GM21526 (cell line): ENCODE measurements around the gene ZC3H7A.
A peak's percentile ranks its signal among the peaks of the same experiment; 100 is the strongest.

Experiments
- ATAC-seq: cut with Tn5 transposase; IDR thresholded peaks from one replicate; pipeline ENCODE4 v1.9.1; 2021; ENCODE audit warnings: moderate library complexity; ENCODE audit not compliant: unreplicated experiment, low FRiP score

ZC3H7A gene

DNA sequence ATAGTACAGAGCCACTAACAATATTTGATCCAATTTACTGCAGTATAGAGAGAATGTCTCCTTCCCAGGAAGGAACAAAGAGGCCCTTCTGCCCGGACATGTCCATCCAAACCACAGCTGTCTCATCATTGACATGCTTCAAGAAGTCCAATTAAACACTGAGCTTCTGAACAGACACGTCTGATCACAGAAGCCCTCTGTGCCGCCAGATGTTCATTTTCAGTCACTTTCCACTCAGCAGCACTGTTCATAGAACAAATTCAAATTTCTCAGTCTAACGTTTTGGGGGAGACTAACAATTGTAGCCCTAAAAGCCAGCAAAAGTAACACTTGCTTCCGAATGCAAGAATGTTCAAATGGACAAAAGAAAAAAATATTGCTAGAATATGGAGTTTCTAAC lies 15.3 kb downstream of the ZC3H7A start:
- no peak for ATAC-seq

DNA sequence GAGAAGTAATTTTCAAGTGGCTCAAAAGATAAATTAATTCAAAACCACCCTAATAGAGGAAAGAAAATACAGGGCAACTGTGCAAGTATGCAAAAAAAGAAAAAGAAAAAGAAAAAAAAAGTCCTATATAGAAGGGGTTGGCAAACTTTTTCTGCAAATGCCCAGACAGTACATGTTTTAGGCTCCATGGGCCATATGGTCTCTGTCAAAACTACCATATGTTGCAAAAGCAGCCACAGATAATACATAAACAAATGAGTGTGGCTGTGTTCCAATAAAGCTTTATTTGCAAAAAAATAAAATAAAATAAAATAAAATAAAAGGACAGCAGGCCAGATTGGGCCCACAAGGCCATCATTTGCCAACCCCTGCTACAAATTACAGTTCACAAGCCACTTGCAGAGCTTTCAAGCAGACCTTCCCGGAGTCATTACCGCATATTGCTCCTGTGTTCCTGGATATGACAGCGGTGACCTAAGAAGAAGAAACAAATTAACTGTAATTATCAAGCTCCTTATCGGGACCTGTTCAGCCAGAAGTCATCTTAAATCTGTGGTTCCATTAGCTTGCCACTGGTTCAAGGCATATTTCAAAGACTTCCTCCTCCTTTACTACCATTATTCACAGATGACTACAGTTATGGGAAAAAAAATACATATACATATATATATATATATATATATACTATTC lies 15.9 kb downstream of the ZC3H7A start:
- ATAC-seq, result no peak

DNA sequence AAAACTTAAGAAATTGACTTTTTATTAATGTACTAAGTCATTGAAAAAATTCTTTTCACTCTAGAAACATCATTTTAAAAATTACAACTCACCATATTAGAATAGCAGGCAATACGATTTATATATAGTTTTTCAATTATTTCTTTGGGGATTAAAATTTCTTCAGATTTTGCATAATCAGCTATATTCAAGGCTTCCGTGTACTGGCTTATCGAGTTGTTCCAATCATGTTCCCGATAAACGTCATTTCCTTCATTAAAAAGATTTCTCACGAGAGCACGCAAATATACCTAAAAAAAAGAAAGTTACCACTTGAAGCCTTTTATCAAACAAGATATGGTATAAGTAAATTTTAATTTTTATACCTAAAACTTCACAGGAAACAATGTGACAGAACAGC lies 18.0 kb downstream of the ZC3H7A start:
- no peak for ATAC-seq

DNA sequence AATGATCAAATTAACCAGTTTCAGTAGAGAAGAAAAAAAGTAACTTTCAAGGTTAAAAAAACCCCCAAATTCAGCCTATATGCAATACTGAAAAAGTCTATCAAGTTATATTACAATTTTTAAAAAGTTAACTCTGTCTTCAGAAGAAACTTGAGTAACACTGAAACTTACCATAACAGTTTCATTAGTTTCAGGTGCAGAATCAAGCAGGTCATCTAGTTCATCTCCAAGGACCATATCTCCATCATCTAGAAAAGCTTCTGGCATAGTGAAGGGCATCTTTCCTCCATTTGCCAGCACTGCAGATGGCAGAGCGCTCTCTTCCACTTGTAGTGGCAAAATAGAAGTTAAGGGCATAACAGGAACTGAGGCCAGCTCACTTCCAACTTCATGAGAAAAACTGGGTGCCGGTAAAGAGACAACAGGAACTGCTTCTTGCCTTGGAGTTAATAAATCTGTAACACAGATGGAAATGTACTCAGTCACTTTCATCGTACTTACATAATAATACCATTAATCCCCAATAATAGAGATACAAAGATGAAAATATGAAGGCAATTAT lies 22.9 kb downstream of the ZC3H7A start:
- ATAC-seq, result no peak

DNA sequence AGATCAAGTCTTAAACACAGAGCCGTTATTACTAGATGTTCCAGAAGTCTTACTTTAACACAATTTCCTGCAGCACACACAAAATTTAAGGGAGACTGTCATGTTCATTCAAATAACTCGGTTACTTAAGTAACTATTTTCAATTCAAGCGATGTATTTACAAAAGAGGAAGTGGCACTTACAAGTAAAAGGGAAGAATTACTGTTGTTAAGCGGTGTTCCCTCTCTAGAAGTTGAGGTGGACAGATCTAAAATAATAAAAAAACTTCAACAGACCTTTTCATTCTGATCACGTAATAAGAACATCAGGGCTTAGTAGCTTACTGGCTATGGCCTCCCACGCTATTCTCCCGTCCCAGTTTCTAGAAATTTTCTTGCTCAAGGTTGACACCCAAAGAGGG lies 28.2 kb downstream of the ZC3H7A start:
- ATAC-seq, result no peak

DNA sequence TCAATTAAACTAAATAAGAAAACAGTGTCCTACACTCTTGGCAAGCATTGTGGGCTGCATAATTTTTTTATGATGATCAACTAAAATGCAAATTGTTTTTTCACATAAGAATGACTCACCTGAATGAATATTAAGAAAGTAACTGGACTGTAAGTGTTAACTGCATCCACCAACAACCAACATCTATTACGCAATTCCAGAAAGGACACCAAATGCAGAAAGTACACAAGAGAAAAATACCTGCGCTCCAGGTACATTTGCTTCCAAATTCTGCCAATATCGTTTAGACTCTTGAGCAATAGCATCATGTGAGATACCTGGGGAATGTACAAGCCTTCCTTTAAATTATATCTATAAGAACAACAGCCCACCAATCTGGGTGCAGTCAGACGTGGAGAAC lies 34.6 kb downstream of the ZC3H7A start:
- no peak for ATAC-seq

DNA sequence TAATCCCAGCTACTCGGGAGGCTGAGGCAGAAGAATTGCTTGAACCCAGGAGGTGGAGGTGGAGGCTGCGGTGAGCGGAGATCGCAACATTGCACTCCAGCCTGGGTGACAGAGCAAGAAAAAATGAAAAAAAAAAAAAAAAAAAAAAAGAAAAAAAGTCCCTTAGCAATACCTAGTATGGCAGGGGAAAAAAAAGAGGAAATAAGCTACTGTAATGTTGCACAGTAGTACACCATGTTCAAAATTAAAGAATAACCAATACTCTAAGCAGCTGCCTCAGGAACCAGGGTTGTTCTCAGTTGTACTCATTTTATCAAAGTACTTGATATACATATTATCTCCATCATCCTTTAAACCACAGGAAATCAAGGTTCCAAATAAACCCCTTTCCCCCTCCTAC lies 37.1 kb downstream of the ZC3H7A start:
- no peak for ATAC-seq

DNA sequence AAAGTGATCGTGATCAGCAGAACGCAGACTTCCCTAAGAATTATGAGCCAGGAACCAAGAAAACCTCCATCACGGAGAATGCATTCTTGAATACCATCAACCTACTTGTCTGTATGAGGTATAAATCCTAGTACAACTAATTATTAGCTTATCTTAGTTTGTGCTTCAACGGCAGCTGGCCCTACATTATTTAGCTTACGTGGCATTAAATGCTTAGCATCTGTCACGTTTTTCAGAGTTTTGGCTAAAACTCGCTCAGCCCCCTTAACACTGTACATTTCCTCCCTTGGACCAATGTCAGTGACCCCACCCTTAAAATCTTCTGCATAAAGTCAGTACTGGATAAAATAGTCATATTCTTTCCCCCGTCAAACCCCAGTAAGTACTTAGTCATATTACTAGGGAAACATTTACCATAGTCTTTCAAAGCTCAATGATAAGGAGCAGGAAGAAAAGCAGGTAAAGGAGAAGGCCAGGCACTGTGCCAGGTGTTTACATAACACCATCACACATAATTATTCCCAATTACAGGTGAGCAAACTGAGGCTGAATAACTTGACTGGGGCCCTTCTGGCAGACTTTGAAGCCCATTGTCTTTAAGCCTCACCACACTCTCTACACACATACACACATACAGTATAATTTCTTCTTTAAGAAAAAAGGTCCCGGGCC lies 37.8 kb downstream of the ZC3H7A start:
- no peak for ATAC-seq

DNA sequence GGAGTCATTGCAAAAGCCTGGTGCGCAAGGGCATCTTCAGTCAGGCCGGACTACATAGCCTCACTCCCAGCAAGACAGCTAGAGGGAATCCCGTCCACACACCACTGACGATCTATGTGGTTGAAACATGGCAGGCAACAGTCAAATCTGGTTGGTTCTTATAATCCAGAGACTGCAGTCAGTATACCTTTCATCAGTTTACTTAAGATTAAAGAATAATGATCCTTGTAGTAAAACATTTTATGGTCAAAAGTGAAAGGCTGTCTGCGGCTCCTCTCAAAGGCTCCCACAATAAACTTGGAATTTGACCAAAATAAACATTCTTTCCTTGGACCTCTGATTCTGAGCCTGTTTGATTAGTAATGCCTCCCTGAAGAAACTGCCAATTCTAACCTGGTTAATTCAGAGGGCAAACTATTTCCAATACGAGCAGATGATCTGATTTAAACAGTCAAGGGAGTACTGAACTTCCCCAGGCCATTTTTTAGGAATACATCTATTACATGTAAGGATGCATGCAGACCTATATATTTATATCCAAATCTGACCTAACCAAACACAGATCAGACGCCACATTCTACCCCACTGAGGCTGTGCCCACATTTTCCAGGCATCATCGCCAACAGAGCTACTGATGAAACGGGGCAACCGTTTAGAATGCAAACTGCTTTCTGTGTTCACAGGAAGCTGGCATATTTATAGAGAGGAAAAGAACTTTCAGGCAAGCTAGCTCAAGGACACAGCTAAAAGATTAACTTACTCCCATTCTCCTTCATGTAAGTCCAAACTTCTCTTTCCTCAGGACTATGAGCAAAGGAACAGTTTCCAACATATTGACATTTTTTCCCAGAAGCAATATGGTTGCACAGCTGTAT lies 39.1 kb downstream of the ZC3H7A start:
- ATAC-seq, result no peak

DNA sequence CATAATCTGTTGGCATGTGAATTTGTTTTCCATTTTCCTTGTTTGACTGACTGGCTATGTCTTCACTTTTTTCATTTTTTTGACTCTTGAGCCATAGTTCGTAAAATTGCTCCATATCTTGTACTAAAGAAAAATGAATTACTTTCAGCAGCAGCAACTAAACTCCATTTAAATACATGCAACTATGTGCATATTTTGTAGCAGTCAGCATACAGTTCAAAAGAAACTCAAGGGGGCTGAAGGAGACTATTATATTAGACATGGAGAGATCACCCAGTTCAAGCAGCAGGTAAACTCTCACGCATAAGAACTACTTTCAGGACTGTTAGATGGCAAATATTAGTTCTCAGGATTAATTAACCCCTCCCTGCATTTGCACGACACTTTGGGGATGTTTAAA lies 40.8 kb downstream of the ZC3H7A start:
- ATAC-seq, result no peak

DNA sequence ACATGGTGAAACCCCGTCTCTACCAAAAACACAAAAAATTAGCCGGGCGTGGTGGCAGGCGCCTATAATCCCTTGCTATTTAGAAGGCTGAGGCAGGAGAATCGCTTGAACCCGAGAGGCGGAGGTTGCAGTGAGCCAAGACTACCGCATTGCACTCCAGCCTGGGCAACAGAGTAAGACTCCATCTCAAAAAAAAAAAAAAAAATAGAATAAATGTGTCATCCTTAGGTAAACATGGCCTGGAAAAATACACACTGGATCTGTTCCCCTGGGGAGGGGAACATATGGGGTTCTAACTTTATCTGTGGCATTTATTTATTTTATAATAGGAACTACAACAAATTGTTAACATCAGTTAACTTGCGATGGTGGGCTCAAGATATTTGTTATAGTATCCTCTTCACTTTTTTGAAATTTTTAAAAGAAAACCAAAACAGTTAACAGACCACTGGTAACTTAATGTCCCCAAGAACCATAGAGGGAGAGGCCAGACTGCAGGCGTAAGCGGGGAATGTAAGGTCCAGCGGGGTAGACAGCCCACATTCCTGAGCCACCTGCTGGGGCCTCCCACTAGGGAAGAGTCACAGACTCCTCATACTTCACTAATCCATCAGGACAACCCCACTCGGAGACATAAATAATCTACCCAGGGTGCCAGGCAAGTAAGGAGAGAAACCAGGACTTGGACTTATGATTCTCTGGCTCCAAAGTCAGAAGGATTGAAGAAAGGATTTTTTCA lies 41.9 kb downstream of the ZC3H7A start:
- no peak for ATAC-seq

DNA sequence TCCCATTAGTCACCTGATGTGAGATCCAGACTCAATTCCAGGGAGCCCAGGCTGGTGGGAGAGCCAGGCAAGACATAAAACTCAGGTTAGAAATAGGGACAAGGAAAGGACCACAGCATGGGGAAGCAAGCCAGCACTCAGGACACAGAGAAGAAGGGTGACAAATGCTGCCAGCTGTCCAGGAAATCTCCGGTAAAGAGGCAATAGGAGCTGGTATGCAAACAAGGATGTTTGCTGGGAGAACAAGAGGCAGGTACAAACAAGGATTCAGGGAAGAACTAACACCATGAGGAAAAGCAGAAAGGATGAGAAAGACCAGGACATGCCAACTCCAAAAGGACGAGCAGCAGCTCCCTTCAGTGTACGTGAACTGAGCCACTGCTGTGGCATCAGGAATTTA lies 44.2 kb downstream of the ZC3H7A start:
- ATAC-seq, result no peak

DNA sequence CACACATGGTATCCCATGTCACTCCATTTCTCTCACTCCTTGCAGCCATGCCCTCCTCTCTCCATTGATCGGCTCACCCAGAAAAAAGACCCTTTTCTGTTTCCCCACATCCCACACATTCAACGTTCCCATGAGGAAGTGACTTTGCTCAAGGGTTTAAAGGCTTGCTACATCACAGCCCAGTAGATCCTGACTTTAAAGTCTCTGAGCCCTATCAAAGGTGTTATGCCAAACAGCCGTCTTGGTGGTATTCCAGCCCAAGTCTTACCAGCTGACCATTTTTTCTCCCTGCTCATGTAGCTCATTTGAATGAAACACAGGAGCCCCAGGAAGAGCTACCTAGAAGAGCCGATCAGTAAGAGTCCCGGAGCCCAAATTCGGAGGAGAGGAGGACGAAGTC lies 47.0 kb downstream of the ZC3H7A start:
- no peak for ATAC-seq

DNA sequence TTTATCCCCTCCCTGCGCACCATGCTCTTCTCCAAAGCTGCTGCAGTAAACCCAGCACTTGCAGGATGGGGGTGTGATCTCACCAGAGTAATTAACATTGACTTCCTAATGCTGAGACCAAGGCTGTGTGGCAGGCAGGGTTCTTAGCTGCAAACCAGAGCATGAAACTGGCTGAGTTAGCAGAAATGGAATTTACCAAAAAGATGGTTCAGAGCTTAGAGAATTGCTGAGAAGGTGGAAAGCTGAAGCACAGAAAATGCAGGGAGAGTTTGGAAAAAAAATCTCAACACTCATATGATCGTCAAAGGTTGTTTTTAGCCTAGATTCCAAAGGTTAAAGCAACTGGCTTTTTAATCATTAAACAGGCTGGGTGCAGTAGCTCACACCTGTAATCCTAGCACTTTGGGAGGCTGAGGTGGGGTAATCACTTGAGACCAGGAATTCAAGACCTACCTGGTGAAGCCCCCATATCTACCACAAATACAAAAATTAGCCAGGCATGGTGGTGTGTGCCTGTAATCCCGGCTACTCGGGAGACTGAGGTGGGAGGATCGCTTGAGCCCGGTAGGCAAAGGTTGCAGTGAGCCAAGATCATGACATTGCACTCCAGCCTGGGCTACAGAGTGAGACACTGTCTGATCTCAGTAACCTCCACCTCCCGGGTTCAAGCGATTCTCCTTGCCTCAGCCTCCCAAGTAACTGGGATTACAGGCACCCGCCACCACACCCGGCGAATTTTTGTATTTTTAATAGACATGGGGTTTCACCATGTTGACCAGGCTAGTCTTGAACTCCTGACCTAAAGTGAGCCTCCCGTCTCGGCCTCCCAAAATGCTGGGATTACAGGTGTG lies 48.4 kb downstream of the ZC3H7A start:
- no peak for ATAC-seq

DNA sequence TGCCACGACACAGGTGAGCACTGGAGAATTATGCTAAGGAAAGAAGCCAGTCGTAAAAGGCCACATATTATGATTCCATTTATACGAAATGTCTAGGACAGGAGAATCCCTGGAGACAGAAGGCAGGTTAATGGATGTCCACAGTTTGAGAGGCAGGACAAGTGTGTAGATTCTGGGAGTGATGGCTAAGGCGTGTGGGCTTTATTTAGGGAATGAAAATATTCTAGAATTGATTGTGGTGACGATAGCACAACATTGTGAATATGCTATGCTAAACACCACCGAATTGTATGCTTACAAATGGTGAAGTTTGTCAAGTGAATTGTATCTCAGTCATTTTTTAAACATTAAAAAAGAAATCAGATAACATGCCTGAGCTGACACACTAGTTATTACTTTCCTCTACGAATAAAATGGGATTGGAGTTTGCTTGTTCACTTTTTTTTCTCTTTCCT lies 49.1 kb downstream of the ZC3H7A start:
- no peak for ATAC-seq

DNA sequence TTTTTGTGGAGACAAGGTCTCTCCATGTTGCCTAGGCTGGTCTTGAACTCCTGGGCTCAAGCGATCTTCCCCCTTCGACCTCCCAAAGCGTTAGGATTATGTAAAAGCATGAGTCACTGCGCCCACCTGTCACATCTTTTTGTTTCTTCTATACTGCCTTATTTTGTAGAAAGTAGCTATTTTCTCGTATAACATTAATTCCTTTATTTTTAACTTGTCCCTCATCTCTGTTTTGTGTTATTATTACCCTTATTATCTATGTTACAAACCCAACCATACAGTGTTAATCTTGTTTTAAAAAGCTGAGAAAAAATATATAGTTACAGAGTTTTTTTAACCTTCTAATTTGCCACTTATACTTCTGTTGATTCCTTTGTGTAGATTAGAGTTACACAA lies 53.0 kb downstream of the ZC3H7A start:
- ATAC-seq, result no peak

DNA sequence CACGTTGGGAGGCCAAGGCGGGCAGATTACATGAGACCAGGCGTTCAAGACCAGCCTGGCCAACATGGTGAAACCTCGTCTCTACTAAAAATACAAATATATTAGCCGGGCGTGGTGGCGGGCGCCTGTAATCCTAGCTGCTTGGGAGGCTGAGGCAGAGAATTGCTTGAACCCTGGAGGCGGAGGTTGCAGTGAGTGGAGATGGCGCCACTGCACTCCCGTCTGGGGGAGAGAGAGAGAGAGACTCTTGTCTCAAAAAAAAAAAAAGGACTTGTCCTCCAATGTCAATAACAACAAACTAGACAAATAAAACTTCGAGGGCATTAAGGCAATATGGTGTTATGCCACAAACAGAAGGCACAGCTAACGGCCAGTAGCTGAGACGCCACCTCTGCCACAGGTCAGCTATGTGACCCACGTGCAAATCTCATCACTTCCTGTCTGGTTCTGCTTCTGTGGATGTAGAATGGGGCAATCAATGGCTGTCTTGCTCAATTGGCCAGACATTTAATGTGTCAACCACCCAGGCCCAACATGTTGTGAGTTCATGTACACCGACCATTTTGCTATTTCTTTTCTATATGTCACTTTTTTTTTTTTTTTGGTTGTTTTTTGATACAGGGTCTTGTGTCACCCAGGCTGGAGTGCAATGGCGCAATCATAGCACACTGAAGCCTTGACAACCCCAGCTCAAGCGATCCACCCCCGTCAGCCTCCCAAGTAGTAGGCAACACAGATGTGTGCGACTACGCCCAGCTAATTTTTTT lies 53.6 kb downstream of the ZC3H7A start:
- no peak for ATAC-seq

DNA sequence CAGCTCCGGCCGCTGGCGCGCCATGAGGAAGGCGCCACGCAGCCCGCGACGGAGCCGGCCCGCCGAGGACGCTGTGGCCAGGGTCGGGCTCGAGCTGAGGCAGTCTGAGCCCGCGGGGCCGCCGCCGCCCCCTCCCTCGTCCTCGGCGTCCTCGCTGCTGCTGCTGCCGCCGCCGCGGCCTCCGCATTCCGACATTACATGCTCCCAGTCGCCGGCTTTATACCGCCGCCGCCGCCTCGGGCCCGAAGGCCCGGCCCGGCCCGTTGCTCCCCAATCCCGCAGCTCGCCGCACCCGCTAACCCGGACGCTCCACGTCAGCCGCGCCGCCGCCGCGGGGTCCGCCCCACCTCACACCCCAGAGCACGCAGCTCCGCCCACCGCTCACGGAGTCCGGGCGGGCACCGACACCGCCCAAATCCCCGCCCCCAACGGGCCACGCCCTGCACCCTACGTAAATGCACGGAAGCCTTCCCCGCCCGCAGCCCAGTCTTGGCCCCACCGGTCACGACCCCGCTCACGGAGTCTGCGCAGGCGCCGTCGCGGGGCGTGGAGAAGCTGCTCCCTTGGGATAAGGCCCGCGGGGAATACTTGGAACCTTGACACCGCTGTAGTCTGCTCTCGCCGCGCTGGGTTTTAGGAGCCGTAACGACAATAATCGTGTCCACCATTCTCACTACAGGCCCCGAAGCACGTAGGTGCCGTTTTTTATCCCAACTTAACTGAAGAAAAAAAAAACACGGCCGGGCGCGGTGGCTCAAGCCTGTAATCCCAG lies 54.3 kb downstream of the ZC3H7A start, which contains the start of gene TXNDC11:
TXNDC11 (minus strand) TSS at position 322 of the 772 bp plus-strand sequence; CDS start at position 195, 127 bp downstream.
- peak; percentile 87 for ATAC-seq
